ENCODE measurements around the gene FIGNL2.

Gene FIGNL2

GRCh38 chr12:51841727-51842126 lies 6.8 kb downstream of the FIGNL2 start:
- no peak overlapping the region for H3K4me3 ChIP-seq (ENCODE audit: control insufficient read depth in 1 of 7, extremely low read depth in 1 of 7, insufficient read depth in 4 of 7, low read depth in 2 of 7, low read length in 6 of 7)
- peaks cover 0 to 15% (median 9%) of the 10 kb centered on the region in 4 experiments for H3K4me1 ChIP-seq (ENCODE audit: control extremely low read depth in 1 of 4, control insufficient read depth in 4 of 4, insufficient read depth in 4 of 4, low read length in 3 of 4)
- peaks cover 0 to 11% (median 6%) of the 10 kb centered on the region in 5 experiments for H3K27me3 ChIP-seq (replicated peaks in 2 of 5; ENCODE audit: control insufficient read depth in 4 of 5, insufficient read depth in 5 of 5, low read length in 4 of 5)
- ChIA-PET CTCF (interaction anchor here (1.3 to 1.9 kb wide), 4 partner anchors 11 to 29 kb away, joined by 4 to 7 read pairs (median 5); no protein-coding TSS in a partner anchor), POLR2A (no interaction called here)
- DNase-seq, result no peak
- WGBS (ENCODE audit: insufficient coverage), result 95% methylated on average over 3 of the region's 6 CpGs
- no peaks in the 10 kb centered on the region for H3K9me3 ChIP-seq (ENCODE audit: control extremely low read depth in 1 of 5, control insufficient read depth in 4 of 5, insufficient read depth in 2 of 5, low read depth in 1 of 5, low read length in 4 of 5)
- H3K27ac ChIP-seq (ENCODE audit: insufficient read depth in 1 of 2, low read depth in 1 of 2, low read length in 2 of 2, poor library complexity in 1 of 2, severe bottlenecking in 2 of 2), result no peak overlapping the region
- no peaks in the 10 kb centered on the region for H3K36me3 ChIP-seq (ENCODE audit: control insufficient read depth in 4 of 4, insufficient read depth in 4 of 4, low read length in 3 of 4)

GRCh38 chr12:51840966-51841365 lies 7.6 kb downstream of the FIGNL2 start:
- Histone ChIP-seq H3K36me3 (ENCODE audit: control insufficient read depth in 4 of 4, insufficient read depth in 4 of 4, low read length in 3 of 4) (no peaks in the 10 kb centered on the region), H3K4me3 (ENCODE audit: control insufficient read depth in 1 of 7, extremely low read depth in 1 of 7, insufficient read depth in 4 of 7, low read depth in 2 of 7, low read length in 6 of 7) (no peak overlapping the region), H3K27ac (ENCODE audit: insufficient read depth in 1 of 2, low read depth in 1 of 2, low read length in 2 of 2, poor library complexity in 1 of 2, severe bottlenecking in 2 of 2) (no peak overlapping the region), H3K9me3 (ENCODE audit: control extremely low read depth in 1 of 5, control insufficient read depth in 4 of 5, insufficient read depth in 2 of 5, low read depth in 1 of 5, low read length in 4 of 5) (no peaks in the 10 kb centered on the region), H3K4me1 (ENCODE audit: control extremely low read depth in 1 of 4, control insufficient read depth in 4 of 4, insufficient read depth in 4 of 4, low read length in 3 of 4) (peaks cover 0 to 7% (median 1%) of the 10 kb centered on the region in 4 experiments), H3K27me3 (replicated peaks in 2 of 5; ENCODE audit: control insufficient read depth in 4 of 5, insufficient read depth in 5 of 5, low read length in 4 of 5) (peaks cover 0 to 4% (median 3%) of the 10 kb centered on the region in 5 experiments)
- WGBS (ENCODE audit: insufficient coverage), result 85% methylated on average over 2 of the region's 6 CpGs
- no peak for DNase-seq
- ChIA-PET CTCF (interaction anchor here (1.3 to 1.9 kb wide), 5 partner anchors 11 to 30 kb away, joined by 4 to 7 read pairs (median 5); no protein-coding TSS in a partner anchor), POLR2A (interaction anchor here (0.6 kb wide), 1 partner anchor 442 kb away, joined by 3 read pairs; no protein-coding TSS in a partner anchor)

GRCh38 chr12:51839310-51839947 lies 9.1 kb downstream of the FIGNL2 start:
- Histone ChIP-seq H3K9me3 (ENCODE audit: control extremely low read depth in 1 of 5, control insufficient read depth in 4 of 5, insufficient read depth in 2 of 5, low read depth in 1 of 5, low read length in 4 of 5) (no peaks in the 10 kb centered on the region), H3K27me3 (replicated peaks in 2 of 5; ENCODE audit: control insufficient read depth in 4 of 5, insufficient read depth in 5 of 5, low read length in 4 of 5) (peaks cover 0 to 3% (median 0%) of the 10 kb centered on the region in 5 experiments), H3K4me3 (ENCODE audit: control insufficient read depth in 1 of 7, extremely low read depth in 1 of 7, insufficient read depth in 4 of 7, low read depth in 2 of 7, low read length in 6 of 7) (no peak overlapping the region), H3K27ac (ENCODE audit: insufficient read depth in 1 of 2, low read depth in 1 of 2, low read length in 2 of 2, poor library complexity in 1 of 2, severe bottlenecking in 2 of 2) (no peak overlapping the region), H3K36me3 (ENCODE audit: control insufficient read depth in 4 of 4, insufficient read depth in 4 of 4, low read length in 3 of 4) (no peaks in the 10 kb centered on the region), H3K4me1 (ENCODE audit: control extremely low read depth in 1 of 4, control insufficient read depth in 4 of 4, insufficient read depth in 4 of 4, low read length in 3 of 4) (peaks cover 0 to 17% (median 2%) of the 10 kb centered on the region in 4 experiments)
- ChIA-PET POLR2A (interaction anchor here (1.0 kb wide), 1 partner anchor 31 kb away, joined by 3 read pairs; no protein-coding TSS in a partner anchor), CTCF (no interaction called here)
- no peak for DNase-seq
- WGBS (ENCODE audit: insufficient coverage), result 97% methylated on average over 5 of the region's 5 CpGs

- H3K36me3 ChIP-seq (ENCODE audit: control insufficient read depth in 4 of 4, insufficient read depth in 4 of 4, low read length in 3 of 4), result no peaks in the 10 kb centered on the region
- H3K4me3 ChIP-seq (ENCODE audit: control insufficient read depth in 1 of 7, extremely low read depth in 1 of 7, insufficient read depth in 4 of 7, low read depth in 2 of 7, low read length in 6 of 7), result no peak overlapping the region
- H3K4me1 ChIP-seq (ENCODE audit: control extremely low read depth in 1 of 4, control insufficient read depth in 4 of 4, insufficient read depth in 4 of 4, low read length in 3 of 4), result peaks cover 0 to 22% (median 7%) of the 10 kb centered on the region in 4 experiments
- WGBS (ENCODE audit: insufficient coverage), result 97% methylated on average over 4 of the region's 4 CpGs
- no peaks in the 10 kb centered on the region for H3K9me3 ChIP-seq (ENCODE audit: control extremely low read depth in 1 of 5, control insufficient read depth in 4 of 5, insufficient read depth in 2 of 5, low read depth in 1 of 5, low read length in 4 of 5)
- H3K27ac ChIP-seq (ENCODE audit: insufficient read depth in 1 of 2, low read depth in 1 of 2, low read length in 2 of 2, poor library complexity in 1 of 2, severe bottlenecking in 2 of 2), result no peak overlapping the region
- POLR2A ChIA-PET, result interaction anchor here (1.0 kb wide), 1 partner anchor 31 kb away, joined by 3 read pairs; no protein-coding TSS in a partner anchor
- CTCF ChIA-PET, result no interaction called here
- DNase-seq, result no peak
- no peaks in the 10 kb centered on the region for H3K27me3 ChIP-seq (replicated peaks in 2 of 5; ENCODE audit: control insufficient read depth in 4 of 5, insufficient read depth in 5 of 5, low read length in 4 of 5)
These were observed 9.8 kb downstream of the FIGNL2 start for GRCh38 chr12:51838762-51839161.

GRCh38 chr12:51838036-51838435 lies 10.5 kb downstream of the FIGNL2 start:
- WGBS (ENCODE audit: insufficient coverage), result no CpG with 5 or more reads among the region's 4 CpGs
- peaks cover 3 to 28% (median 14%) of the 10 kb centered on the region in 4 experiments for H3K4me1 ChIP-seq (ENCODE audit: control extremely low read depth in 1 of 4, control insufficient read depth in 4 of 4, insufficient read depth in 4 of 4, low read length in 3 of 4)
- H3K9me3 ChIP-seq (ENCODE audit: control extremely low read depth in 1 of 5, control insufficient read depth in 4 of 5, insufficient read depth in 2 of 5, low read depth in 1 of 5, low read length in 4 of 5), result no peaks in the 10 kb centered on the region
- no peak overlapping the region for H3K4me3 ChIP-seq (ENCODE audit: control insufficient read depth in 1 of 7, extremely low read depth in 1 of 7, insufficient read depth in 4 of 7, low read depth in 2 of 7, low read length in 6 of 7)
- H3K36me3 ChIP-seq (ENCODE audit: control insufficient read depth in 4 of 4, insufficient read depth in 4 of 4, low read length in 3 of 4), result no peaks in the 10 kb centered on the region
- H3K27ac ChIP-seq (ENCODE audit: insufficient read depth in 1 of 2, low read depth in 1 of 2, low read length in 2 of 2, poor library complexity in 1 of 2, severe bottlenecking in 2 of 2), result no peak overlapping the region
- DNase-seq, result no peak
- no peaks in the 10 kb centered on the region for H3K27me3 ChIP-seq (replicated peaks in 2 of 5; ENCODE audit: control insufficient read depth in 4 of 5, insufficient read depth in 5 of 5, low read length in 4 of 5)
- ChIA-PET CTCF (interaction anchor here (0.8 to 2.1 kb wide), 4 partner anchors 14 to 37 kb away, joined by 3 to 9 read pairs (median 4); no protein-coding TSS in a partner anchor), POLR2A (no interaction called here)

- Histone ChIP-seq H3K36me3 (ENCODE audit: control insufficient read depth in 4 of 4, insufficient read depth in 4 of 4, low read length in 3 of 4) (no peaks in the 10 kb centered on the region), H3K4me1 (ENCODE audit: control extremely low read depth in 1 of 4, control insufficient read depth in 4 of 4, insufficient read depth in 4 of 4, low read length in 3 of 4) (peaks cover 8 to 36% (median 22%) of the 10 kb centered on the region in 4 experiments), H3K27me3 (replicated peaks in 2 of 5; ENCODE audit: control insufficient read depth in 4 of 5, insufficient read depth in 5 of 5, low read length in 4 of 5) (no peaks in the 10 kb centered on the region), H3K9me3 (ENCODE audit: control extremely low read depth in 1 of 5, control insufficient read depth in 4 of 5, insufficient read depth in 2 of 5, low read depth in 1 of 5, low read length in 4 of 5) (no peaks in the 10 kb centered on the region), H3K4me3 (ENCODE audit: control insufficient read depth in 1 of 7, extremely low read depth in 1 of 7, insufficient read depth in 4 of 7, low read depth in 2 of 7, low read length in 6 of 7) (no peak overlapping the region), H3K27ac (ENCODE audit: insufficient read depth in 1 of 2, low read depth in 1 of 2, low read length in 2 of 2, poor library complexity in 1 of 2, severe bottlenecking in 2 of 2) (no peak overlapping the region)
- ChIA-PET POLR2A (no interaction called here), CTCF (interaction anchor here (0.8 to 2.1 kb wide), 7 partner anchors 13 to 38 kb away, joined by 3 to 9 read pairs (median 4); no protein-coding TSS in a partner anchor)
- DNase-seq, result no peak
- 91% methylated on average over 7 of the region's 7 CpGs for WGBS (ENCODE audit: insufficient coverage)
These were observed 11.2 kb downstream of the FIGNL2 start for GRCh38 chr12:51837286-51837685.

GRCh38 chr12:51836827-51837173 lies 11.7 kb downstream of the FIGNL2 start:
- Histone ChIP-seq H3K36me3 (ENCODE audit: control insufficient read depth in 4 of 4, insufficient read depth in 4 of 4, low read length in 3 of 4) (no peaks in the 10 kb centered on the region), H3K4me3 (ENCODE audit: control insufficient read depth in 1 of 7, extremely low read depth in 1 of 7, insufficient read depth in 4 of 7, low read depth in 2 of 7, low read length in 6 of 7) (no peak overlapping the region), H3K27ac (ENCODE audit: insufficient read depth in 1 of 2, low read depth in 1 of 2, low read length in 2 of 2, poor library complexity in 1 of 2, severe bottlenecking in 2 of 2) (no peak overlapping the region), H3K9me3 (ENCODE audit: control extremely low read depth in 1 of 5, control insufficient read depth in 4 of 5, insufficient read depth in 2 of 5, low read depth in 1 of 5, low read length in 4 of 5) (no peaks in the 10 kb centered on the region), H3K4me1 (ENCODE audit: control extremely low read depth in 1 of 4, control insufficient read depth in 4 of 4, insufficient read depth in 4 of 4, low read length in 3 of 4) (peaks cover 9 to 41% (median 27%) of the 10 kb centered on the region in 4 experiments), H3K27me3 (replicated peaks in 2 of 5; ENCODE audit: control insufficient read depth in 4 of 5, insufficient read depth in 5 of 5, low read length in 4 of 5) (no peaks in the 10 kb centered on the region)
- no peak for DNase-seq
- ChIA-PET POLR2A (no interaction called here), CTCF (interaction anchor here (1.1 to 2.1 kb wide), 5 partner anchors 13 to 38 kb away, joined by 3 to 9 read pairs (median 5); no protein-coding TSS in a partner anchor)
- 95% methylated on average over 4 of the region's 6 CpGs for WGBS (ENCODE audit: insufficient coverage)
